GM21528 (cell line): ENCODE data around the gene OR2J2.
"Not testable (repeated sequence)": the region's sequence is repeated elsewhere in the genome, so short reads cannot be mapped to it uniquely, and the experiment has no call there.

Experiments
- ATAC-seq: cut with Tn5 transposase; IDR thresholded peaks from one replicate; pipeline ENCODE4 v1.9.1; 2021; ENCODE audit warnings: mild to moderate bottlenecking, moderate library complexity; ENCODE audit not compliant: unreplicated experiment, low FRiP score

Gene OR2J2

DNA sequence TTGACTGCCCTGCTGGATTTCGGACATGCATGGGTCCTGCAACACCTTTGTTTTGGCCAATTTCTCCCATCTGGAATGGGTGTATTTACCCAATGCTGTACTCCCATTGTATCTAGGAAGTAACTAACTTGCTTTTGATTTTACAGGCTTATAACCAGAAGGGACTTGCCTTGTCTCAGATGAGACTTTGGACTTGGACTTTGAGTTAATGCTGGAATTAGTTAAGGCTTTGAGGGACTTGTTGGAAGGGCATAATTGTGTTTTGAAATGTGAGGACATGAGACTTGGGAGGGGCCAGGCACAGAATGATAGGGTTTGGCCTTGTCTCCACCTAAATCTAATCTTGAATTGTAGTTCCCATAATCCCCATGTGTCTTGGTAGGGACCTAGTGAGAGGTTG, 47.3 kb downstream of the OR2J2 start:
- ATAC-seq: not testable (repeated sequence)
